GM13976 (cell line): ENCODE results near the gene RAI14.
"Not testable (repeated sequence)": the region's sequence is repeated elsewhere in the genome, so short reads cannot be mapped to it uniquely, and the experiment has no call there.

ENCODE experiments used
- DNase-seq: peaks from one replicate; pipeline ENCODE4 v3.0.0; 2012; ENCODE audit warnings: low spot score
- in situ Hi-C: fragments of 300-500 bp; cut with MboI; formaldehyde crosslinking; loops from one replicate; pipeline ENCODE4 v1.12.0; 2022; ENCODE audit warnings: low sequenced_read_pairs, mixed read lengths, inconsistent platforms; ENCODE audit not compliant: unreplicated experiment
- TF ChIP-seq, protein P1 (sequence below): IDR thresholded peaks from 2 replicates; pipeline ENCODE4 v1.5.1; 2012; ENCODE audit warnings: borderline replicate concordance, mild to moderate bottlenecking; ENCODE audit not compliant: insufficient read depth; ENCODE audit errors: extremely low read depth, missing control alignments, control extremely low read depth

The RAI14 gene

GRCh38 chr5:34817558-34818351, 161.6 kb downstream of the RAI14 start:
- in situ Hi-C loops, result no loop called here
- TF ChIP-seq, protein P1, sequence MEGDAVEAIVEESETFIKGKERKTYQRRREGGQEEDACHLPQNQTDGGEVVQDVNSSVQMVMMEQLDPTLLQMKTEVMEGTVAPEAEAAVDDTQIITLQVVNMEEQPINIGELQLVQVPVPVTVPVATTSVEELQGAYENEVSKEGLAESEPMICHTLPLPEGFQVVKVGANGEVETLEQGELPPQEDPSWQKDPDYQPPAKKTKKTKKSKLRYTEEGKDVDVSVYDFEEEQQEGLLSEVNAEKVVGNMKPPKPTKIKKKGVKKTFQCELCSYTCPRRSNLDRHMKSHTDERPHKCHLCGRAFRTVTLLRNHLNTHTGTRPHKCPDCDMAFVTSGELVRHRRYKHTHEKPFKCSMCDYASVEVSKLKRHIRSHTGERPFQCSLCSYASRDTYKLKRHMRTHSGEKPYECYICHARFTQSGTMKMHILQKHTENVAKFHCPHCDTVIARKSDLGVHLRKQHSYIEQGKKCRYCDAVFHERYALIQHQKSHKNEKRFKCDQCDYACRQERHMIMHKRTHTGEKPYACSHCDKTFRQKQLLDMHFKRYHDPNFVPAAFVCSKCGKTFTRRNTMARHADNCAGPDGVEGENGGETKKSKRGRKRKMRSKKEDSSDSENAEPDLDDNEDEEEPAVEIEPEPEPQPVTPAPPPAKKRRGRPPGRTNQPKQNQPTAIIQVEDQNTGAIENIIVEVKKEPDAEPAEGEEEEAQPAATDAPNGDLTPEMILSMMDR, result no peak
- DNase-seq, result no peak

GRCh38 chr5:34818717-34819116, 162.6 kb downstream of the RAI14 start:
- TF ChIP-seq, protein P1, result no peak
- in situ Hi-C loops, result no loop called here

DNA sequence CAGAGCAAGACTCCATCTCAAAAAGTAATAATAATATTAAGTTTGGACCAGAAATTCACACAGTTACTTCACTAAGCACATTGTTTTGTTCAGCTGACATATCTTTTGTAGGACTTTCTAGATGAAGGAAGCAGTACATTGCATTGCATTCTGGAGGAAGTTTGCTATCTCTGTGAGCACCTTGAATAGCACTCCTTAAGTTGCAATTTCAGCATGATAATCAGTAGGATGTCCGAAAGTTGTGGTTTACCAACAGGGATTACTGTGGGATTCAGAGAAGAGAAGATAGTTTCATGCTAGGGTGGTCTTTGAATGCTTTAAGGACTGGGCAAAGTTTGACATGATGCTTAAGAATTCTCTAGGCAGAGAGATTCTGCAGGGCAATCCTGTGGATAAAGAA, 164.5 kb downstream of the RAI14 start:
- TF ChIP-seq, protein P1, result no peak
- DNase-seq, result no peak
- in situ Hi-C loops, result no loop called here

More at GRCh38 chr5:34818717-34819116, 162.6 kb downstream of the RAI14 start:
- DNase-seq, result no peak

DNA sequence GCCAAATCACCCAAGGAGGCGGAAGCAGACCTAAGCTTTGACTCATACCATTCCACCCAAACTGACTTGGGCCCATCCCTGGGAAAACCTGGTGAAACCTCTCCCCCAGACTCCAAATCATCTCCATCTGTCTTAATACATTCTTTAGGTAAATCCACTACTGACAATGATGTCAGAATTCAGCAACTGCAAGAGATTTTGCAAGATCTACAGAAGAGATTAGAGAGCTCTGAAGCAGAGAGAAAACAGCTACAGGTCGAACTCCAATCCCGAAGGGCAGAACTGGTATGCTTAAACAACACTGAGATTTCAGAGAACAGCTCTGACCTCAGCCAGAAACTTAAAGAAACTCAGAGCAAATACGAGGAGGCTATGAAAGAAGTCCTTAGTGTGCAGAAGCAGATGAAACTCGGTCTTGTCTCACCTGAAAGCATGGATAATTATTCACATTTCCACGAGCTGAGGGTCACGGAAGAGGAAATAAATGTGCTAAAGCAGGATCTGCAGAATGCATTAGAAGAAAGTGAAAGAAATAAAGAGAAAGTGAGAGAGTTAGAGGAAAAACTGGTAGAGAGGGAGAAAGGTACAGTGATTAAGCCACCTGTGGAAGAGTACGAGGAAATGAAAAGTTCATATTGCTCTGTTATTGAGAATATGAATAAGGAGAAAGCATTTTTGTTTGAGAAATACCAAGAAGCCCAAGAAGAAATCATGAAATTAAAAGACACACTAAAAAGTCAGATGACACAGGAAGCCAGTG, 167.0 kb downstream of the RAI14 start:
- in situ Hi-C loops, result no loop called here
- DNase-seq, result no peak
- TF ChIP-seq, protein P1, result no peak

- in situ Hi-C loops, result no loop called here
- DNase-seq, result no peak
- TF ChIP-seq, protein P1, result no peak
These were observed 170.2 kb downstream of the RAI14 start for GRCh38 chr5:34826347-34826746.

DNA sequence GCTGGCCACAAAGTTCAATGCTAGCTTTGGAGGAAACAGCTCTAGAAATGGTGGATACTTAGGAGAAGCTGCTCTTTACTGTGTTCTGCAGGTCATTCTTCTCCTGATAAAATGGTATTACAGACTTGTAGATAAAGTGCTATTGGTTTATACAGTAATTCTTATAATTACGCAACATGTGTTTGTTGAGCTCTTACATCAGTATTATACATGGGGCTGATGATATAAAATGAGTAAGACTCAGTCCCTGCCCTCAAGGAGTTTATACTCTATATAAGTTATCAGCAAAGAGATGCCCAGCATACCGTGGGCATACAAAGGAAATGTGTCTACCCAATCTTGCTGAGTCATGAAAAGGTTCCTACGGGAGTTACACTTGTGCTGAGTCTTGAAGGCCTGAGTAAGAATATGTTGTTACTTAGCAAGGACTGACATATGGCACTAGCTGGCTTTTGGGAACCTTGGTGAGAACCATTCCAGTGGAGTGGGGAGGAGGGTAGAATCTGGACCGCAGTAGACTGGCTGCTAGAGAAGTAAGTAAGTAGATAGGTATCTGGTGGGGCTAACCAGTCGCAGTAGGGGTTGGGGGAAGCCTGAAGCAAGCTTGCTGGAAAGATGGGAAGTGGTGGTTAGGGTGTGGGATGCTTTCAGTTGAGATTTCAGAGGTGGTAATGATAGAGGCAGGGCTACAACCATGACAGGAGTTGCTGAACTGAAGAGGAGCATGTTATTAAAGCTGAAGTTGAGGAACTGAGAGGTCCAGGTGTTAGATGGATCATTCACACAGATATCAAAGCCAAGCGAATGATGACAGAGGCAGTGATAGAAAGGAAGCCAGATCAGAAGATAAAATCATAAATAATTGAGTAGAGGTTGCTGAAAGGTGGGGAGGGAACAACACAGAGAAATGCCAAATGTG, 171.7 kb downstream of the RAI14 start:
- TF ChIP-seq, protein P1, result no peak
- no peak for DNase-seq
- in situ Hi-C loops, result no loop called here

- DNase-seq, in situ Hi-C loops: not testable (repeated sequence)
These were observed 174.7 kb downstream of the RAI14 start for GRCh38 chr5:34830827-34831226.
